Psoas muscle (tissue), 8 donors: ENCODE data around the gene WWOX. TPM values are rescaled to one million over a fixed set of nuclear protein-coding genes. Genes with fewer than 3 reads are reported as not detected.

Experiments
- ATAC-seq, 4 donors: fragments of 200-7000 bp; cut with Tn5 transposase; one replicate each; pipeline ENCODE4 v1.9.1; 2020; ENCODE audit warnings: moderate library complexity in 3 of 4, mild to moderate bottlenecking in 2 of 4
- DNase-seq, 2 donors: peaks; one replicate each; pipeline ENCODE4 v3.0.0-alpha.2; 2020
- H3K27ac ChIP-seq: fragments of 200-600 bp; one replicate; pipeline ENCODE4 v1.8.0; 2022
- H3K27me3 ChIP-seq, 3 donors: fragments of 200-600 bp in 1 of 3; one replicate each; pipeline versions ENCODE4 v1.6.1 to v1.8.0; 2013 to 2022; ENCODE audit warnings: low read length in 2 of 3, mild to moderate bottlenecking in 2 of 3, moderate library complexity in 1 of 3; ENCODE audit not compliant: insufficient read depth in 3 of 3
- H3K36me3 ChIP-seq, 2 donors: fragments of 200-600 bp in 1 of 2; one replicate each; pipeline versions ENCODE4 v1.6.1 to v1.8.0; 2013 to 2022; ENCODE audit warnings: low read depth in 1 of 2, mild to moderate bottlenecking in 1 of 2, moderate library complexity in 1 of 2; ENCODE audit not compliant: insufficient read depth in 1 of 2
- H3K4me1 ChIP-seq: fragments of 200-600 bp; one replicate; pipeline ENCODE4 v1.8.0; 2022
- H3K4me3 ChIP-seq: fragments of 200-600 bp; one replicate; pipeline ENCODE4 v1.8.0; 2022; ENCODE audit warnings: mild to moderate bottlenecking
- H3K9me3 ChIP-seq: fragments of 200-600 bp; one replicate; pipeline ENCODE4 v1.8.0; 2022
- WGBS, 3 donors: extraction: QIAGEN DNeasy Blood & Tissue Kit; methylation state at CpG; one replicate each; pipeline versions ENCODE4 v1.1.6 to v1.1.7; 2013; 5-methylcytosine and 5-hydroxymethylcytosine counted together
- intact Hi-C, 2 donors: fragments of 100-400 bp; cut with DNase I; formaldehyde crosslinking; loops; one replicate each; pipeline versions ENCODE4 v1.11.0 to v1.14.2; 2022
- polyA plus RNA-seq, 3 donors: library from polyadenylated mRNA; stranded (reverse); fragments of 200-250 nt; gene quantifications; one replicate each; pipeline ENCODE4 v1.2.3, GENCODE V29; 2013
- total RNA-seq, 4 donors: library from RNA; stranded (reverse); fragmentation: NEBNext Ultra II Directional in 2 of 4; extraction: Animal tissue kit (Norgen Biotek cat#: 25700) in 2 of 4; gene quantifications; one replicate each; pipeline versions ENCODE4 v1.2.1 to v1.2.4, GENCODE V29; 2021 to 2023
- TF ChIP-seq, protein P1 (sequence below): fragments of 200-600 bp; IDR thresholded peaks from one replicate; pipeline ENCODE4 v1.8.0; 2022; ENCODE audit warnings: antibody characterized with exemption
- donor health status: healthy with polysubstance abuse.
- donor health status: DM: no; HTN: no; CAD: no; lungs with moderate emphysema.
- donor health status: Bipolar disorder and iron deficiency.
- donor health status: healthy.
- donor health status: DM: yes; HTN: yes; CAD: no.
- donor health status: DM: no; HTN: no; CAD: no.
- donor health status: DM: no; HTN: no; CAD: no.
- donor health status: DM: yes; HTN: yes; CAD: no.

Gene WWOX
- total and polyA plus RNA-seq, 7 donors, result 3.1 to 6.6 (median 5.0) TPM

DNA sequence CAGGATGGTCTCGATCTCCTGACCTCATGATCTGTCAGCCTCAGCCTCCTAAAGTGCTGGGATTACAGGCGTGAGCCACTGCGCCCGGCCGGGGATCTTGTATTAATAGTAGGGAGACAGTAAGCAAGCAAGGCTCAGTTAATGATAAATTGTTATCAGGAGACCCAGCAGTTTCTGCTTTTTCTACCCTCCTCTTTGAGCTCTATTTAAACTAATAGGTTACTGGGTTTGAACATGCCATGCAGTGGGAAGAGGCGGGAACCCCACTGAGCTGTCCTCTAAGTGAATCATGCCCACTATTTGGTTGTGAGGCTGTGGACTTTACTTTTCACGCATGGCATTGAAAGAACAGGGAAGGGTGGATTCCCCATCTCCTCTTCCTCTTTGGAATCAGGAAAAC lies 223.9 kb downstream of the WWOX start:
- Histone ChIP-seq H3K27me3 (no peaks in the 10 kb centered on the region), H3K27ac (no peak overlapping the region), H3K36me3 (no peaks in the 10 kb centered on the region), H3K4me1 (no peaks in the 10 kb centered on the region), H3K9me3 (no peaks in the 10 kb centered on the region), H3K4me3 (no peak overlapping the region)
- ATAC-seq (no peak), DNase-seq (no peak)
- TF ChIP-seq, protein P1, sequence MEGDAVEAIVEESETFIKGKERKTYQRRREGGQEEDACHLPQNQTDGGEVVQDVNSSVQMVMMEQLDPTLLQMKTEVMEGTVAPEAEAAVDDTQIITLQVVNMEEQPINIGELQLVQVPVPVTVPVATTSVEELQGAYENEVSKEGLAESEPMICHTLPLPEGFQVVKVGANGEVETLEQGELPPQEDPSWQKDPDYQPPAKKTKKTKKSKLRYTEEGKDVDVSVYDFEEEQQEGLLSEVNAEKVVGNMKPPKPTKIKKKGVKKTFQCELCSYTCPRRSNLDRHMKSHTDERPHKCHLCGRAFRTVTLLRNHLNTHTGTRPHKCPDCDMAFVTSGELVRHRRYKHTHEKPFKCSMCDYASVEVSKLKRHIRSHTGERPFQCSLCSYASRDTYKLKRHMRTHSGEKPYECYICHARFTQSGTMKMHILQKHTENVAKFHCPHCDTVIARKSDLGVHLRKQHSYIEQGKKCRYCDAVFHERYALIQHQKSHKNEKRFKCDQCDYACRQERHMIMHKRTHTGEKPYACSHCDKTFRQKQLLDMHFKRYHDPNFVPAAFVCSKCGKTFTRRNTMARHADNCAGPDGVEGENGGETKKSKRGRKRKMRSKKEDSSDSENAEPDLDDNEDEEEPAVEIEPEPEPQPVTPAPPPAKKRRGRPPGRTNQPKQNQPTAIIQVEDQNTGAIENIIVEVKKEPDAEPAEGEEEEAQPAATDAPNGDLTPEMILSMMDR, result no peak
- 90 to 97% (median 91%) methylated on average over 7 of the region's 7 CpGs for WGBS, 3 donors
- intact Hi-C loops, result no loop called here

DNA sequence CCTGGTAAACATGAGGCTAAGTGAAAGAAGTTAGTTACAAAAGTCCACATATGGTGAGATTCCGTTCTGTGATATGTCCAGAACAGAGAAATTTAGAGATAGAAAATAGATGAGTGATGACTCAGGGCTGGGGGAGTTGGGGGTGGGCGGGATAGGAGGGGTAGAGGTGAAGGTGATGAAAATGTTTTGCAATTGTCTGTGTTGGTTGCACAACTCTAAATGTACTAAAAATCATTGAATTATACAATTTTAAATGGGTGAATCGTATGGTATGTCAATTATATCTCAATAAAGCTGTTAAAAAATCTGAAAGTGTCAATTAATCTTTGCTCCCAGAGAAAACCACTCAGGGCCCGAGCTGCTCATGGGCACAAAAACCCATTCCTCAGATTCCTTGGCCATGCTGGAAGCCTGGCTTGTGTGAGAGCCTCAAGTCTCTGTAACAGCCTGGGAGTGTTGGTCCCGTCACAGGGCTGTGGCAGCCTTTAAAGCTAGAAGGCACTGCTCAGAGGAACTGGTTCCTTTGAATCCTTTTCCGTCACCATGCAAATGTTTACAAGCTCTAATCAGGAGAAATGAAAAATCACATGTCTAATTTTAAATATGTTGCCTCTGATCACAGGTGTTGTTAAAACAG lies 225.3 kb downstream of the WWOX start:
- intact Hi-C loops, result no loop called here
- Histone ChIP-seq H3K4me3 (no peak overlapping the region), H3K4me1 (no peaks in the 10 kb centered on the region), H3K9me3 (no peaks in the 10 kb centered on the region), H3K36me3 (no peaks in the 10 kb centered on the region), H3K27me3 (no peaks in the 10 kb centered on the region), H3K27ac (no peak overlapping the region)
- TF ChIP-seq, protein P1, result no peak
- 71 to 87% (median 75%) methylated on average over 6 of the region's 6 CpGs for WGBS, 3 donors
- no peak for ATAC-seq
- no peak for DNase-seq

DNA sequence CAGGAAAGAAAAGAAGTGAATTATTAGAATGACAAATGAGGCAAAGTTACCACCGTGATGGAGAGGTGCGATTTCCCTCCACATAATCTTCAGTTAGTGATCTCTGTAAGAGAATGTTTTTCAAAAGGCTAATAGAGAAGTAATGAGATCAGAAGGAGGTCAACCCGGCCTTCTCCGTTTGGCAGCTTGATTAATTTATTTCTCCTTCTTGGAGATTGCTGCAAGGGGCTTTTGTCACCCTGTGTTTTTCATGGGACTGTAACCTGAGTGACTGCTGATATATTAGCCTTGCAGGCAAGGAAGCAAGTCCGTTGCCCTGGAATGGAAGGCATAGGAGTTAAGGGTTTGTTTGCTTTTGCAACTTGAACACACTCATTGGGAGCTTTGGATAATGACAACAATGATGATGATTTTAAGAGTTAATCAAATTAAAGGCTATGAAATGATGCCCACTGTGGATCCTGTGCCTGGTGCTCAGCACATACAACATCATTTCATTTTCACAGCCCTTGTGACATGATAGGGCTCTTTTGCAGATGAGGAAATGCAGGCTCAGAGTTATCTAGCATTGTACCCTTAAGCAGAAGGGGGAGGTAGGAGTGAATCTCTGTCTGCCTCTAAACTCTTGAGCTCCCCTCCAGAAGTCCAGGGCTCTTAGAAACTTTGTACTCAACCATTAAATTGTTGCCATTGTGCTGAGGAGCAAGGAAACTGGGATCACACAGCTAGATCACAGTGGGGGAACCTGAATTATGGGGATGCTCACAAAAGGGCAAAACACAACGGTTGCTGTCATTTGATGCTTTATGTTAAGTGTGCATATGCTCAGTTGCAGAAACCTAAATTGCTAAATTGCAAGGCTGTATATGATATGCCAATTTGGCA lies 226.3 kb downstream of the WWOX start:
- no peak for DNase-seq
- no peaks in the 10 kb centered on the region for H3K36me3 ChIP-seq
- TF ChIP-seq, protein P1, result no peak
- intact Hi-C loops, result no loop called here
- no peak overlapping the region for H3K27ac ChIP-seq
- ATAC-seq, result no peak
- H3K4me3 ChIP-seq, result no peak overlapping the region
- no peaks in the 10 kb centered on the region for H3K4me1 ChIP-seq
- no peaks in the 10 kb centered on the region for H3K27me3 ChIP-seq
- no peaks in the 10 kb centered on the region for H3K9me3 ChIP-seq
- WGBS, 3 donors, result 61 to 66% (median 61%) methylated on average over 6 of the region's 6 CpGs

DNA sequence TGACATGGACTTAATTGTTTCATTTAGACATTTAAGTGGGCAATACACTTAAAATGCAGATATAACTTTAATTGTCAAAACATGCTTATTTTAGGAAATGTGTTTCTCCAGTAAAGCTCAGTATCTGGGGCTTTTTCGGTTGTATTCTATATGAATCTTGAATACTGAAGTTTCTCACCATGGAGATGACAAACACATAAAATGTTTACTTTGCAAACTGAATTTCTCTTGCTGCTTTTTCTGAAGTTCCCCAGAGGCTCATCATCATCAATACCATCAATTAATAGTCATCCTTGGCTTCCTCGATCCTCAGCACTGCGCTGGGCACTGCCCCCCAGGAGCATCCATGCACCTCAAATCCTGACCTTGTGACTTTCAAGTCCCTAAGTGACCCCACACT lies 227.3 kb downstream of the WWOX start:
- H3K27me3 ChIP-seq, result no peaks in the 10 kb centered on the region
- no peak overlapping the region for H3K27ac ChIP-seq
- H3K36me3 ChIP-seq, result no peaks in the 10 kb centered on the region
- H3K9me3 ChIP-seq, result no peaks in the 10 kb centered on the region
- no peak for ATAC-seq
- 84 to 92% (median 91%) methylated on average over 3 of the region's 3 CpGs for WGBS, 3 donors
- H3K4me3 ChIP-seq, result no peak overlapping the region
- DNase-seq, result no peak
- H3K4me1 ChIP-seq, result no peaks in the 10 kb centered on the region
- intact Hi-C loops, result no loop called here
- TF ChIP-seq, protein P1, result no peak
